ENCODE data around the gene WNK2.
"Not testable (repeated sequence)": the region's sequence is repeated elsewhere in the genome, so short reads cannot be mapped to it uniquely, and the experiment has no call there.

WNK2 gene

DNA sequence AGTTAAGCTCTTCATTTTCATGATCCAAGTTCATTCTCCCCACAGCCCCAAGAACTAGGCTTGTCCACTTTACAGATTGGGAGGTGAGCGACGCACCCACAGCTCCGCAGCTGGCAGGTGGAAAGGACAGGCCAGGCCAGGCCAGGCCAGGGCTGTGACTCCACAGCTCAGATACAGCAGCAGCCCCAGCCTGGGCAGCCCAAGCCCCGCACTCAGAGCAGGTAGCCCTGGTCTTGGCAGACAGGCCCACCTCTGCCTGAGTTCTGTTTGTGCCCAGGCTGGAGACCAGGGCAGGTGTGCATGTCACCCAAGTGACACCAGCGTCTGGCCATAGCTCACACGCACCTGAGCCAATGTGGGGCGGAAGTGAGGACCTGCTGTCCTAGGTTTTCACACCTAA, 124.7 kb downstream of the WNK2 start:
- no peak for DNase-seq

- DNase-seq, result no peak
Measured at GRCh38 chr9:93309889-93310425, 126.0 kb downstream of the WNK2 start.

DNA sequence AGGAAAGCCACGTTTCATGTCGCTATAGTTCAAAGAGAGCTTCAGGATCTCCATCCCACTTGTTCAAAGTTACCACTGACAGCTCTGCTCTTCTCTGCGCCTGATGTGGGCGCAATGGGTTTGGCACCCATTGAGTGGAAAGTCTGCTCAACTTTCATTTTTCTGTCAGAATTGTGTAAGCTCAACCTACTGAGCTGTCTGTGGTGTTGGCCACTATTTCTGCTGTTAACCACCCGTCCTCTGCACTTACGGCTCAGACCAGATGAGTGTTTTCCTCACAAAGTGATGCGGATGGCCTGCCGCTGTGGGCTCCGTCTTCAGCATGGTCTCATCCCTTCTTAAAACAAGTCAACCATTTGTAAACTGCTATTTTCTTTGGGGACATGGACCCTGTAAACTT, 131.2 kb downstream of the WNK2 start:
- no peak for DNase-seq

- no peak for DNase-seq
Measured at GRCh38 chr9:93315960-93316359, 132.0 kb downstream of the WNK2 start.

DNA sequence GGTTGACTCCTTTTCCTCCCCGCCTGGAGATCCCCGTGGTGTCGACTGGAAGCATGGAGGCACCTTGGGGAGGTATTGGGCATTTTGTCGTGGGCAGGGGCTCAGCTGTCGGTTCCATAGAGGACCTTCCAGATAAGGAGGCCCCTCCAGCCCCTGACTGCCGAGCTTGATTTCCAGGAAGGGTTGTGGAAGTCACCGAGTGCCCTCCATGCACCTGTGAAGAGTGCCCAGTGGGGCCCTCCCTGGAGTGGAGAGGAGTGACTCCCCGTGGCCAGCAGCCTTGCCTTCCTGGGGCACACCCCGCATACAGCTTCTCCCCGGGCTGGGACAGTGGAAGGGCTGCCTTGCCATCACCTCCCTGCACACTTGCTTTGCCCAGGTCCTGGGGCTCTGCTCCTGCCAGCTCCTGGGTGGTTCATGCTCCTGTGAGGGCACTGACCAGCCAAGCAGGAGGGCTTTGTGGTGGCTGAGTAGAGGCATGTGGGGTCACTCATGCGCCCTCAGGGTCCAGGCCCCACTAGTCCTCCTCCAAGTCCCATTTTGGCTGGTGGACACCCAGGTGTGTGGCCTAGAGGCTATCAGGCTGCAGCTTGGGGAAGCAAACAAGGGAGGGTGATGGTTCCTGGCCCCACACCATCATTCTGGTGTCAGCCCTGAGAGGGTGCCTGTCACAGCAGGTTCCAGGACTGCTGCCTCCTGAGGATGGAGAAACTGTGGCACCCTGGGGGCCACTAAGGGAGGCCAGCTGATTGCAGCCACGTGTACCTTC, 133.0 kb downstream of the WNK2 start:
- no peak for DNase-seq

- DNase-seq, result no peak
Measured at GRCh38 chr9:93317495-93318094, 133.7 kb downstream of the WNK2 start.

- DNase-seq, result no peak
Measured at GRCh38 chr9:93318480-93318879, 134.5 kb downstream of the WNK2 start.

GRCh38 chr9:93319301-93319991, 135.5 kb downstream of the WNK2 start:
- no peak for DNase-seq

DNA sequence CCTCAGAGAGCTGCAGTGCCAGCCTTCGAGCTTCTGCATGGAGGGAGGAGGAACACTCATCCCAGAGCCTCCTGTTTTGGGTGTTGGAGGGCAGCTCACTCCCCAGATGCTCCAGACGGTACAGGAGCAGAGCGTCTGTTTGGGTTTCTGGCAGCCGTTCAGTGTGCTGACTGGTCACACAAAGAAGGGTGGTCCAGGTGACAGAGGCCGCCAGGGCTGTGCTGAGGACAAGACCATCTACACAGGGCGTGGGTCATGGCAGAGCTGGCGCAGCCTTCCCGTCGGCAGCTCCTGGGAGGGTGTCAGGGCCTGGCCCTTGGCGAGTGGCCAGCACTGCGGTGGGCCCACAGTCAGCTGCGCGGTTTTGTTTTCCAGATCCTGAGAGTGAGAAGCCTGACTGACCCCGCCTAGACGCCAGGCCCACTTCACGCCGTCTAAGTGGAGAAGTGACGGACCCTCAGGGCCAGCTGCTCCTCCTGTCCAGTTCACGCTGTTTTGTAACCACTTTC, 136.1 kb downstream of the WNK2 start:
- no peak for DNase-seq

- no peak for DNase-seq
Measured at GRCh38 chr9:93320591-93321219, 136.8 kb downstream of the WNK2 start.

GRCh38 chr9:93321220-93321610, 137.3 kb downstream of the WNK2 start:
- no peak for DNase-seq

DNA sequence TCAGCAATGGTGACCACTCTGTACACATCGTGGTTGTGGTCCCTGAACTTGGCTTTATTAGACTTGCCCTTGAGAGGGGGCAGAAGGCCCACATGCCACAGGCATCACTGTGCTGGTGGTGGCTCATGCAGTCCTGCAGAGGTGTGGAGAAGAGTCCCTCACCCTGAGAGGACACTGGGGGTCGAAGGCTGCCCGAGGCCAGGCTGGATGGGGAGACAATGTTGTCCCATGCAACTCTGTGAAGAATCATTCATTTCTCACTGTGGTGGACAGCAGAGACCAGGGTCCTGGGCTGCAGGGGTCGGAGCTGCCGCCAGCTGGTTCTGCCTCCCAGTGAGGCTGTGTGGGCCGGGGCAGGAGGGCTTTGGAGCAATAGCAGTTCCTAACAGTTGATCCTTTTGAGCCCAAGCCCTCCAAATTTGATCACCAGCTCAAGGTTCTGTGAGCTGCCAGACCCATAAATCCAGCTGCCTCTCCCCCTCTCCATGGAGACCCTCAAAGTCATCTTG, 139.6 kb downstream of the WNK2 start:
- DNase-seq, result not testable (repeated sequence)

- DNase-seq, result no peak
Measured at GRCh38 chr9:93324191-93324834, 140.4 kb downstream of the WNK2 start.

- DNase-seq, result no peak
Measured at GRCh38 chr9:93325307-93326035, 141.5 kb downstream of the WNK2 start.

DNA sequence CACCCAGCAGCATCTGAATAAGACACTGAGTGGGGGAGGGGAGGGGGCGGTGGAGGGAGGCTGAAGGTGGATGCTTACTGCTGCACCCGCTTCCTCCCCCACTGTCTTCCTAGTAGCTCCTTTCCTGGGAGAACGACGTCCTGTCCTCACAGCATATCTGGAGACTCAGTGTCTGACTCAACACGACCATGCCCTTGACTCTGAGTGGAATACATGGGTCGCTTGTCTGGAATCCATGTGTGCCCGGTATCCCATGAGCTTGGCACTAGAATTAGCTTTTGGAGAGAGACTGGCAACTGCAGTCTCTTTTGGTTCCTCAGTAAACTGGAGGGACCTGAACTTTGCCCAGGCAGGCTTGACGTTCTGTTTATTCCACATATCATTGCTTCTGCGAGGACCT, 142.1 kb downstream of the WNK2 start:
- DNase-seq, result no peak

- no peak for DNase-seq
Measured at GRCh38 chr9:93326654-93327053, 142.7 kb downstream of the WNK2 start.

GRCh38 chr9:93329629-93330280, 145.8 kb downstream of the WNK2 start:
- no peak for DNase-seq

- DNase-seq, result no peak
Measured at GRCh38 chr9:93332317-93332716, 148.4 kb downstream of the WNK2 start.

DNA sequence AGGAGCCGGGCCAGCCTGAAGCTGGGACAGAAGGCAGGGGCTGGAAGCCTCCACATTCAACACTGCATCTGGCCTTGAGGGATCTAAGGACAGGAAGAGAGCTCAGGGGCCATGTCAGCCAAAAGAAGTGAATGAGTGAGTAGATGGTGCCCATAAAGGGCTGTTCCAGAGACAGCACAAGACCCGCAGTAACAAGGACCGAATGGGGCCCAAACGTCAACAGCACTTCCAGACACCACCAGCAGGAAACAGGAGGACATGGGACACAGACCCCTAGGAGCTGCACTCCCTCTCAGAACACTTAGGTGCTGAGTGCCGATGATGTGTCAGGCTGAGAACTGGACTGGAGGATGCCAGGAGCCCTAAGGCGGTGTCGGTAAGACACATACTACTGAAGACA, 152.8 kb downstream of the WNK2 start:
- DNase-seq, result no peak

- not testable (repeated sequence) for DNase-seq
Measured at GRCh38 chr9:93338196-93338595, 154.3 kb downstream of the WNK2 start.

DNA sequence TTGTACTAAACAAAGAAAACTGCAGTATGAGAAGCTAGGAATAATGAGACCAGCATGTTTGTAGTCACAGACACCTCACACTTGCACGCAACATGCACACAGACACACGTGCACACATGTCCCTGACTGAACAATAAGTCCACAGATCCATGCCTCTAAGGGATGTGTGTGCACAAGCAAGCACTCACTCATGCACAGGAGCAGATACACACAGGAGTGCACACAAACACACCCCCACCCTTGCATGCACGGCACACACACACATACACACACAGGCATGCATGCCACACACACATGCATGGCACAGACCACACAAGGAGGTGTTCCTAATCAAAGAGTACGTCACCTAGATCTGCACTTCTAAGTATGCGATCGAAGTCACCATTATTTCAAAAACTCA, 156.2 kb downstream of the WNK2 start:
- no peak for DNase-seq

All from suppressor macrophage (primary cell).